HCT116 (cell line): ENCODE results near the gene LANCL3.

ENCODE experiments used
- CEBPB ChIP-seq: IDR thresholded peaks from 2 replicates; pipeline ENCODE4 v1.6.1; 2012; ENCODE audit warnings: low read depth
- EGR1 ChIP-seq: IDR thresholded peaks from 2 replicates; pipeline ENCODE4 v1.6.1; 2012; ENCODE audit warnings: low read depth
- EZH2phosphoT487 ChIP-seq: fragments of 200-600 bp; IDR thresholded peaks from 2 replicates; pipeline ENCODE4 v1.6.1; 2018; ENCODE audit warnings: antibody characterized with exemption, borderline replicate concordance

- TF ChIP-seq EGR1 (no peak), EZH2phosphoT487 (no peak), CEBPB (no peak)
Measured at GRCh38 chrX:37638047-37638446, 66.6 kb downstream of the LANCL3 start.
